Activated gamma-delta T cell (primary cell): ENCODE measurements around the gene SMAD7.

Experiments
- DNase-seq: peaks from one replicate; lab custom pipeline; 2025; lab: John Stamatoyannopoulos, UW

Gene SMAD7

DNA sequence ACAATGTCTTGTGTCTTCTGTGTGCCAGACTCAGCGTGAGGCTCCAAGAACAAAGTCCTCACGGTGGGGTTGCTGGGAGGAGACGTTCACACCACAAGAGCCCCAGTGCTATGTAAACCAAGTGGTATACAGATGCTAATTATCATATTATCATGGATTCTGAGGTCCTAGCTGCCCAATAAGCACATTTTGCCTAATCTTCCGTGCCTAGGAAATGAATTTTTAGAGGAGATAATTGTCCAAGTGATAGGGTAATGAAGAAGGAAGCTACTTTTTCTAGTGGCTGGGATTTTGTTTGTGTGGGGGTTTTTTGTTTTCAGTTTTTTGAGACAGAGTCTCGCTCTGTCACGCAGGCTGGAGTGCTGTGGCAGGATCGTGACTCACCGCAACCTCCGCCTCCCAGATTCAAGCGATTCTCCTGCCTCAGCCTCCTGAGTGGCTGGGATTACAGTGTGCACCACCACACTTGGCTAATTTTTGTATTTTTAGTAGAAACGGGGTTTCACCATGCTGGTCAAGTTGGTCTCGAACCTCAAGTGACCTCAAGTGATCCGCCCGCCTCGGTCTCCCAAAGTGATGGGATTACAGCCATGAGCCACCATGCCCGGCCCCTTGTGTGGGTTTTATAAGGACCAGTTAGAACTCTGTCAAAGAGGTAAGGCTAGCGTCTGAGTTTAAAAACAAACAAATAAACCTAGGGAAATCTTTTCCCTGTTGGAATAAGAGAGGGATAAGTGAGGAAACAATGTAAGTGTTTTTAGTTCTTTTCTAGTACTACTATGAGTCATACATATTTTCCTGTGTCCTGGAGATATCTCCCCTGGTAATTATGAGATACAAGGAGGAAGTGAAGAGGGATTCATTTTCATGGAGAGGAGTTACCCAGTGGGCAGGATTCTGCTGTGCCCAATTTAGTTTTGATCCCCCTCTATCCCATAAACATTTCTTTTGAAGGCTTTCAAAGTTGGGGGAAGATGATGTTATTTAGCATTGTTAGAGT, 9.5 kb upstream of the SMAD7 start:
- DNase-seq: no peak

DNA sequence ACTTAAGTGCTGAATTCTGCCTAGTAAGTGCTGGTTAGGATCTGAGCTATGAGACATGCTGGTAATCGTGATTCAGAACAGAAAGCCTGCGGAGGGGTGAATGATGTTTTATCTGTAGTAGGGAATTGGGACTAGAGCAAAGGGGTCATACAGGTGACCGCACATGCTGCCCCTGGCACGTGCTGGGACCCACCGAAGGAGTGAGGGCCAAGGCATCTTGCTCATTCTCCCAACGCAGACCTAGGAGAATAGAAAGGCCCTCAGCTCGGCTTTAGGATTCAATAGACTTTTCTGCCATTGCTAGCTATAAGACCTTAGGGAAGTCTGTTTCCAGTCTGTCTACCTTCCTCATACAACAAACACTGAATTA, 8.8 kb upstream of the SMAD7 start:
- DNase-seq: no peak

DNA sequence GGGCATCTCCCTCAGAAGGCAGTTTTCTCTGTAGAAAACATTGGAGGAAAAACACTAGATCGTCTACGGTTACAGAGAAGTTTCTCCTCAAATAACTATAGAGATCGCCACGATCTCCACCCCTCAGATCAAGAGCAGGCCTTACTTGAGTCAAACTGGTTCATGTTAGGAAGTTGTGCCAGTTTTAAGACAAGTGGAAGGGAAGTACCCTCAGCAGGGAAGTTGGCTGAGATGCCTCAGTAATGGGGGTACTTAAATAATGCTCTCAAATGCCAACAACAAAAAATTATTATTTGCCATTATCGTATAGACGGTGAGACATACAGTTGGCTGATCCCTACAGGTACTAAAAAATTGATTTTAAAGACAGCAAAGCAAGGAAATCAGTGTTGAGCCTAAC, 8.2 kb upstream of the SMAD7 start:
- DNase-seq: no peak

DNA sequence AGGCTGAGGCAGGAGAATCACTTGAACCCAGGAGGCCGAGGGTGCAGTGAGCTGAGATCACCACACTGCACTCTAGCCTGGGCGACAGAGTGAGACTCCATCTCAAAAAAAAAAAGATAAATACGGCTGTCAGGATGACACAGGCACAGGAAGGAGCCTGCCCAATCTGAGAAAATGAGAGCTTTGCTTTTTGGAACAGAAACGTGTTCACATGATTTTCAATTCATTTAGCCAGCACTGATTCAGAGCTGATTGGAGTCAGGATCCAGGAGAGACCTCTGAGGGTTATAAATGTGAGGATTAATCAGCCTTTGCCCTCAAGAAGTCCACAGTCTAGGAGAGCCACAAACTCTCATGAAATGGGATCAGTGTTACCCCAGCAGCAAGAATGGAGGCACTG, 6.9 kb upstream of the SMAD7 start:
- DNase-seq: no peak

DNA sequence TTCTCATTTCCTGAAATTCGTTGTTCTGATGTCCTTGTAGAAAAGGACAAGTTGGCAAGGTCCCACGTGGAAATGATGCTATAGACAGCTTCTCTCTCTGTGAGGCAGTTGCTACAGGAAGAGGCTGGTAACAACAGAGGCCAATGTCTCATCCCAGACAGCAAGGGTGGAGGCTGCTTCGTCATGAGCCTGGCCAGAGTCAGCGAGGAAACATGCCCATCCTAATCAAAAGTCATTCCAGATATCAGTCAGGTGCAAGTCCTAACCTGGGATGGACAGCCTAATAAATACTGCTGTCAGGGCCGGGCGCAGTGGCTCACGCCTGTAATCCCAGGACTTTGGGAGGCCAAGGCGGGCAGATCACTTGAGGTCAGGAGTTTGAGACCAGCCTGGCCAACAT, 6.4 kb upstream of the SMAD7 start:
- DNase-seq: no peak

DNA sequence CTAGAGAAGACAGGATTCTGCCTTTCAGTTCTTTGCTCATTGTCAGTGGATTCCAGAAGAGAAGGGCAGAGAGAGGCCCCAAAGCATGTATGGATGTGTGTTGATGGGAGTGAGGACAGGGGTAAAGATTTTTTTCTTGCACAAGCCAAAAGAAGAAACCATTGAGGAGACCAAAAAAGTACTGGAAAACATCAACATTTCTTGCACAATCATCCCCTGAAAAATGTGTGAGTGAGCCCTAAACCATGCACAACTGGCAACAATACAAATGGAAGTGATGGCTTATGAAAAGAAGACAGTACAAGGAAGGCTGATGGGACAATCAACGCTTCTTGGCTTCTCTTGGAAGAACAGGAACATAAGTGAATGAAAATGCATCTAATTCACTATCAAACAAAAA, 5.6 kb upstream of the SMAD7 start:
- DNase-seq: no peak

DNA sequence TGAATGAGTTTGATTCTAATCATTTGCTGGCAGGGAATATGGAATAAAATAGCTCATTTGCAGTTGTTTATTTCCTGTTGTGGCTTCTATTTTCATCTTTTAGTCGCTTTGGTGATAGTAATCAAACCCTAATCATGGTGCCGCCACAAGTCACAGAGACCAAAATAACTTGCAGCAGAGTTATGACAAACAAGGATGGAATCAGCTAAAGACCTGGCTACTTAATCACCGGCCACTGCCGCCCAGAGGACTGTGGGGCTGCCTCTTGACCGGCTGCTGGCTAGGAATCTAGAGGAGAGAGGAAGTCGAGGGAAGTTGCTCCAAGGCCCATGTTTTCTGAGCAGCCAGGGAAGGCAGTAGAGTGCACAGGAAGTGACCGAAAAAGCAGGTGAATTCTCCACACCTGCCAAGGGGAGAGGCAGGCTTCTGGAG, 5.1 kb upstream of the SMAD7 start:
- no peak for DNase-seq

DNA sequence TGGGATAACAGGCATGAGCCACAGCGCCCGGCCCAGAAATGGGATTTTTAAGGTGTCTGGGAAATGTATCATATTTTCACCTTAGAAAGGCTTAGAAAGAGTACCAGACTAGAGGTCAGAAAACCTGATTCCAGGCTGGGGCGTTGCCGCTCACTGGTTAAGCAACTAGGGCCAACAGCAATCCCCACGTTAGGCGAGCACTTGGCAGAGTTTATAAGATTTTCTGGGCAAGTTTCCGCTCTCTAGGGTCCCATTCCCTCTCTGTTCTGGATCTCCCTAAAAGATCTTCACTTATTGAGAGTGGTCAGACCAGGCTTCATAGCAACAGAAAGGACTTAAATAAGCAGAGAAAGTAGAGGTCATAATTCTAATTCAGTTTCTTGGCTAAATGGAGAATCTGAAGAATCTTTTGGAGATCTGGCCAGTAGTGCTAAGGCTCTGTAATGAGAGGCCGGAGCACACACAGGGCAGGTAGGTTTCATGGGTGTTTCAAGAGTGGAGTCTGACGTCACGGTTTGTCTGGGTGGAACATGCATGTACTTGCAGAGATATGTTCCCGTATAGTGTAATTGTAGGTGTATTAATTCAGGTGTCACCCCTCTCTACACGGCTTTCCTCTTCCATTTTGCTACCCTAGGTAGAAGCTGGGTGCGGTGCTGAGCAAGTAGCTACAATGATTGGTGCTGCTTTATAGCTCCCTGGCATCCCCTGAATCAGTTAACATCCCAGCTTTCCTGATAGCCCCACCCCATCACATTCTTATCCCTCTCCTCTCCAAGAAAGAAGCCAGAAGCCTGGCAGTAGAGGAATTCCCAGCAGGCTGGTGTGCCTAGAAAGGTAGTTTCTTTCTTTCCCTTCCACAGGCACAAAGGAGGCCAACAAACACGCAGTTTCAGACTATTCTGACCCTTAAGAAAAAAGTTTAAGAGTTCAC, 4.4 kb upstream of the SMAD7 start:
- DNase-seq: no peak

DNA sequence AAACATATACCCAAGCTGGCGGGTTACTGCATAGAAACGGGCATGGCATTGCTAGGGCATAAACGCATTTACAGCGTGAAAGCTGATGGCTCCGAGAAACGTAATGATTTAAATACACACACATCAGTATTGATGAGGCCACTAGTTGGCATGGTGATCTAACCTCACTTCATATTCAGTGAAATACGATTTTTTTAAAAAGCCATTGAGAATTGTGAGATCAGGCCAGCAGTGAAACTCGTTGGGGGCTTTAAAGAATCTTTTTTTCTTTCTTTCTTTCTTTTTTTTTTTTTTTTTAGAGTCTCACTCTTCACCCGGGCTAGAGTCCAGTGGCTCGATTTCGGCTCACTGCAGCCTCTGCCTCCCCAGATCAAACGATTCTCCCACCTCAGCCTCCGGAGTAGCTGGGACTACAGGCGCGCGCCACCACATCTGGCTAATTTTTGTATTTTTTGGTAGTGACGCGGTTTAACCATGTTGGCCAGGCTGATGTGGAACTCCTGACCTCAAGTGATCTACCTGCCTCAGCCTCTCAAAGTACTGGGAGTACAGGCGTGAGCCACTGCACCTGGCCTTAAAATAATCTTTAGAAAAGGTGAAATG, 2.4 kb upstream of the SMAD7 start:
- no peak for DNase-seq

DNA sequence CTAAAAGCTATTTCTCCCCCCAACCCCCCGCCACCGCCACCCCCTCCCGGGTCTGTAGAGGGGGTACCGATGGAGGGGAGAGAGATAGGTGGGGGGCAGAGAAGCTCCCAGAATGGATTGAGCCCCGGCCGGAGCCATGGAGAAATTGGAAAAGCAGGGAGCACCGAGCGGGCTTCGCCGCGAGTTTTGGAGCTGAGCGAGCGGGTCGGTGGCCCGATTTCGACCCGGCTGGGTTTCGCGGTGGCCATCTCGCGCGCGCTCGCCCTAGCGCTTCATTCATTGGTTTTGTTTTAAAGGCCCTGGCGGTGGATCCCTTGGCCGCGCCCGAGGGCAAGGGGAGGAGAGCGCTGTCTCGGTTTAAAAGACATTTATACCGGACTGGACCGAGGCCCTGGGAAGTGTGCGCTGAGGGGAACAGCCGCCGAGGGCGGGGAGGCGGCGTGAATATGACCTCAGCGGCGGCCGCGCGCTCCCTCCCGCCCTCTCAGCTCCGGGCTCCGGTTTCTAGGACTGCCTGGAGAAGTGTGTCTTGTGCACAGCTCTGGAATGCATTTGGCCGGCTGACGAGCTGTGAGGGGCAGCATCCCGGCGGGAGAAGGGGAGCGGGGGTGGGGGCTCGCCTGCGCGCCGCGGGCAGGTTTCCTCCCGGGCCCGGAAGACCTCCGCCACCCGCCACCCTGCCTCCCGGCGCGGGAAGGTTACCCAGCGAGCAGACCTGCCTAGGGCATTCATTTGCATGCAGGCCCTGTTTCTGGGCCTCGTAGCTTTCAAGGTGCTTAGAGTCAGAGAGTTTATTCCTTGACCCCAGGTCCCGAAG, 1.7 kb upstream of the SMAD7 start:
- peak; percentile 57 for DNase-seq

DNA sequence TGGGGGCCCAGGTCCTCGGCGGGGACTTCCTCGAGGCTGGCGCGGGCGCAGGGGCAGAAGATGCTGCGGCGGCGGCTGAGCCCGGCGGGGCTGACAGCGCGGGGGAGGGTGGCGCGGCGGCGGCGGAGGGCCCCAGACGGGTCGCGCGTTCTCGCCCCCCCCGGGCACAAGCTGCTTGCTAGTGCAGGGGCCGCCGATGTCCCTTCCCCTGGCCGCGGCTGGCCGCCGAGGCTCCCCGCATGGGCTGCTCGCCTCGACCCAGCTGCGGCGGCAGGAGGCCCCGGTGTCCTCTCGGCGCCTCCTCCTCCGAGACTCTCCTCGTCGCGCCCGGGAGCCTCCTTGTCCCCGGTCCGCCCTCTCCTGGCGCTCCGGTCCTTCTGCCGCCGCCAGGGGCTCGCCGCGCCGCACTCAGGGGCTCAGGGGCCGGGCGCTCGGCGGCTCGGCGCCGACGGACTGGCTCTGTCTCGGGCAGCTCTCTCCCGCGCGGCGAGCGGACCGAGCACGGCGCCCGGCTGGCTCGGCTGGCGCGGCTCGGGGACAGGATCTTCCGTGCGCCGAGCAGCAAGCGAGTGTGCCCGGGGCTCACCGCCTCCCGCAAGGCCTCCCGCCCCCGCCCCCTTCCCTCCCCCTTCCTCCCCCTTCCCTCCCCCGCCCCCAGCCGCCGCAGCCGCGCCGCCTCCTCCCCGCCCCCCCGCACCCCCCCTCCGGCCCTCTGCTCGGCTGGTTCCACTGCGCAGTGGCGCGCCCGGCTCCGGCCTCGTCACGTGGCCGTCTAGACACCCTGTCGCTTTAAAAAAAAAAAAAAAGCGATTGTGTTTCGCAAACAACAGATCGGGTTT, 902 bp upstream of the SMAD7 start:
- DNase-seq: peak; percentile 81

DNA sequence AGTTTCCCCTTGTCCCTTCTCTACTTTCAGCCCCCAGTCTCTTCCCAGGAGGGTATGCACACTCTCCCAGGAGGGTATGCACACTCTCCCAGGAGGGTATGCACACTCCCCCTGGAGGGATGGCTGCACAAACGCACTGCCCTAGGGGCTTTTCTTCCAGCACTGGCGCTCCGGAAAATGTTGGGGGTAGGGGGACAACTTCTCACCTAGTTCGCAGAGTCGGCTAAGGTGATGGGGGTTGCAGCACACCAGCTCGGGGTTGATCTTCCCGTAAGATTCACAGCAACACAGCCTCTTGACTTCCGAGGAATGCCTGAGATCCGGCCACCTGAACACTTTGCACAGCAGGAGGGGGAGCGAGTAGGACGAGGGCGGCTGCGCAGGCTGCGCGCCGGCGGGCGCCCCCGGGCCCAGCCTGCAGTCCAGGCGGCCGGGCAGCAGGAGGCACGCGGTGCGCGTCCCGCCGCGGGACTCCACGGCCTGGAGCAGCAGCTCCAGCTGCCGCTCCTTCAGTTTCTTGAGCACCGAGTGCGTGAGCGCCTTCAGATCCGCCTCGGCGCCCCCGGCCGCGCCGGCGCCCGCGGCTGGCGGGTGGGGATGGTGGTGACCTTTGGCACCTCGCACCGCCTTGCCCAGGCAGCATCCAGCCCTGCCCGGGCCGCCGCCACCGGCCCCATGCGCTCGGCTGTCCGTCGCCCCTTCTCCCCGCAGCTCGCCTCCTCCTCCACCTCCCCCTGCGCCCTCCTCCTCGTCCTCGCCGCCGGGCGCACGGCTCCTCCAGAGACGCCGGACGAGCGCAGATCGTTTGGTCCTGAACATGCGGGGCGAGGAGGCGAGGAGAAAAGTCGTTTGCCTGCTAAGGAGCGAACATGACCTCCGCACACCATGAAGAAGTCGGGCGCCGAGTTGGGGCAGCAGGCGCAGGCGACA, 894 bp downstream of the SMAD7 start:
- peak; percentile 44 for DNase-seq

DNA sequence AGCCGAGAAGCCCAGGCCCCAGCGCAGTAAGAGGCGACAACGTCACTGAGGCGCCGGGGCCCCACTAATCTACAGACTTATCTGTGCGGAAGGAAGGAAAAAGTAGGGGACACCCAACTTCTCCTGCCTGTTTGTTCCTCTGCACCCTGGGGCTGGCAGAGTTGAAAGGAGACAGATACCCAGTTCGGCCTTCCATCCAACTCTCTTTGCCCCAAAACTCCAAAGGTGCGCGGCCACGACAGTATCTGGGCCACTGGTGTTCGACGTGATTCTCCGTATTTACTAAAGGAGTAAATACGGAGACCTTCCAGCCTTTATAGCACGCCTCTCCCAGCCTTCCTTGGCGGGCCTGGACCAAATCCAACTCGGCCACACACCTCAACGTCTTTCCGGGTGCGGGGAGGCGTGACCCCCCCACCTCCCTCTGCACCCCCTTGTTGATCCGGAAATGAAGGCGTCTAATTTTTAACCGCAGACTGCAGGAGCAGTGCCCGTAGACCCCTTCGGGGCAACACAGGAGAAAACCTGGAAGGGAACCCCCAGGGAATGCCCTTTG, 1.6 kb downstream of the SMAD7 start:
- DNase-seq: peak; percentile 47

DNA sequence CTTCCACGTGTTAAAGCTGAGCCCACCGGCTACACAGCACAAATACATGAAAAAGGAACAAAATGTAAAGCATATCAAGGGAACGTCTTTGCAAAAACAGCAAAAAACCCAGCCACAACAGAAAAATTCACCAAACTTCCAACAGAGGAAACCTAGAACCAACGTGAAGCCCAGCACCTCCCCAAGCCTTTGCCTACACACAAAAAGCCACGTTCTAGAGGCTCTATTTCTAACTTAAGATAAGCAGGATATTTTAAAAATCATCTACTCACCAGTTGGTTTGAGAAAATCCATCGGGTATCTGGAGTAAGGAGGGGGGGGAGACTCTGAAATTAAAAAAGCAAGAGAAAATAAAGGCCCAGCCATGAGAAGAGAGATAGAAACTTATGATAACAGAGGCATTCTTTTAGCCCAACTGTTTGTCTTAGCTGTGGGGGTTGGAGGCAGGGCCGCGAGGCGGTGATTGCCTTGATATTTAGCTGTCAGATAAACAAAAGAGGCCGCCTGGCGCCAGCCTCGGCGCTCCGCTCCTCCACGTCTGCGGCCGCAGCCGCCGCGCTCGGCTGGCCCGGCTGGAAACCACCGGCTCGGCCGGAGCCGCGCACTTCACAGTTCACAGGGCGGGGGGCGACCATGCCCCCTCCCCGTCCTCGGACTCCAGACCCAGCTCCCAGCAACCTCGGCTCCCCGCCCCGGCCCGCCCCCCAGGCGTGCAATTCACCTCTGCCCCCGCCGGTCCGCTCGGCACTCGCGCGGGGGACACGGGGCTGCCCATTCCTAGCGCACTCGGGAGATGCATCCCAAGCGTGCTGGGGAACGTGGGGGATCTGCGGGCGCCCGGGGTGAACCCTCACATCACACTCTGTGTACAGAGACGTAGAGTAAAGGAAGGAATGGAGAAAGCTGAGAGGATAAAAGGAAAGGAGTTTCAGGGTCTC, 2.4 kb downstream of the SMAD7 start:
- DNase-seq: peak; percentile 58

DNA sequence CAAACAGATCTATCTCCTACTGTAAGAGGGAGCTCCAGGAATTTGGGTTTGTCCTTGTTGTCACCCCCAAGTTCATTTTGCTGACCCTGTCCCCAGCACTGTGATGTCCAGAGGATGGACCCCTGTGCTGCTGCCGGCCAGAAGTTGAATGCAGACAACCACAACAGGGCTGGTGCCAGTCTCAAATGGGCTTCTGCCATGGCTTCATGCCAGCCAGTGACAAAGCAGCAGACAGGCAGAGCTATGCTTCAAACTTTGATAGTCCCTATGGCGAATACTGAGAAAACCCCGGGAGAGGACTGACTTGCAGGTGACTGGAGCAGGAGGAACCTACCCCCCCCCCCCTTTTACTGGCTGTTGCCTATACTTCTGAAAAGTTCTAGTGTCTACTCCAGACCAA, 3.2 kb downstream of the SMAD7 start:
- DNase-seq: no peak

DNA sequence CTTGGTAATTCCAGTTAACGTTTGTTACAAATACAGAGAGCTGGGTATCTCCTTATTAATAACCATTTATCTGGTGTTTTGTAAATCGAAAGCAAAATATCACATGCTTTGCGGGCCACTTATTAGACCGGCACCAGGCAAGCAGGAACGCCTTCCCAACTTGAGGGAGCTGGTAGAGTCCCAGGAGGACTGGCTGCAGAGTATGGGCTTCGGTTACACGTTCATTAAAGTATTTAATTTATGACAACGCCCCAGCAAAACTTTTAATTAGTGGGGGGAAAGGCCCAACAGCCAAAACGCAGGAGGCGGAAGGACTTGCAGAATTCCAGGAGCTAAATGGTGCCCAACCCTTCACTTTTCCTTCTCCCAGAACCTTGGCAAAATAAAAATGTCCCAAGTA, 3.7 kb downstream of the SMAD7 start:
- no peak for DNase-seq

DNA sequence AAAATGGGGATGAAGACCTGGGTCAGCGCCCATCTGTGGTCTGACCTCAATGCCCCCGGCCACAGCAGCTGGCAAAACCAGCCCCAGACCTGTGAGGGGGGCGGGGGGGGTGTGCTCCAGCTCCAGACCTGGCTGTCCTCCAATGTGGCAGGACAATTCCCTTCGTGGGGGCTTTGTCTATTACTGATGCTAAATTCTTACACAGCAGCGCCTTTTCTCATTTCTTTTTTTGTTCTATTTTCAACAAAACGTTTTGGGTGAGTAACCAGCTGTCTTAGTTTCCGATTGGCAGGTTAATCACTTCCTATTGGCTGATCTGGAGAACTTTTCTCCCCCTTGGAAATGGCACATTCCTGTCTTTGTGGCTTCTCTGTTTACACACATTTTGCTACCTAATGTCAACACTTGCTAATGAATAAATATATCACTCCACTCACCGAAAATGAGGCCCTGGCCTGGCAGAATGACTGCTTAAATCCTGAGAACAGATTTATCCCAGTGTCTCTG, 4.4 kb downstream of the SMAD7 start:
- DNase-seq: no peak

DNA sequence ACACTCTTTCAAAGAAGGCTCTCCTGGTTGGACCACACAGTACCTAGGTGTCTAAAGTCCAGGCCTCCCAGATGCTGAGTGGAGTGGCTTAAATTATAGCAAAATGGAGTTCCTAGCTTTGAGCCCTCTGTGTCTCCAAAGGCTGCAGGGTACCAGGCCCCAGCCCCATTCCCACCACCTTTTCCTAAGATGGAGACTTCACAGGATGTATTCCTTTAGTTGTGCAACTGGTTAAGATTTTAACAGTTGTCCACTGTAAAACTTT, 4.9 kb downstream of the SMAD7 start:
- no peak for DNase-seq
